H9 (cell line): Measurements from ENCODE around the gene SLK. TPM values are rescaled to one million over a fixed set of nuclear protein-coding genes. Genes with fewer than 3 reads are reported as not detected.

Experiments
- DNase-seq: peaks from one replicate; pipeline ENCODE4 v3.0.0-alpha.2; 2017
- H2AFZ ChIP-seq: one replicate; pipeline ENCODE4 v1.6.1; 2013; ENCODE audit warnings: mild to moderate bottlenecking, low read length, control low read depth, moderate library complexity
- H2AK5ac ChIP-seq: 2 replicates; pipeline ENCODE4 v1.6.1; 2013; ENCODE audit warnings: low read length, control low read depth, mixed read lengths; ENCODE audit not compliant: insufficient read length
- H2BK120ac ChIP-seq: one replicate; pipeline ENCODE4 v1.6.1; 2013; ENCODE audit warnings: low read depth, mild to moderate bottlenecking, low read length, control low read depth, inconsistent platforms; ENCODE audit not compliant: poor library complexity, severe bottlenecking
- H2BK12ac ChIP-seq: 2 replicates; pipeline ENCODE4 v1.6.1; 2013; ENCODE audit warnings: low read length, control low read depth, mixed read lengths, low read depth; ENCODE audit not compliant: insufficient read length
- H2BK15ac ChIP-seq: 2 replicates; pipeline ENCODE4 v1.6.1; 2013; ENCODE audit warnings: low read depth, low read length, control low read depth
- H2BK20ac ChIP-seq: one replicate; pipeline ENCODE4 v1.6.1; 2013; ENCODE audit warnings: low read depth, mild to moderate bottlenecking, low read length, control low read depth, inconsistent platforms; ENCODE audit not compliant: poor library complexity, severe bottlenecking
- H2BK5ac ChIP-seq: 2 replicates; pipeline ENCODE4 v1.6.1; 2013; ENCODE audit warnings: low read length, control low read depth, mixed read lengths; ENCODE audit not compliant: insufficient read length
- H3K14ac ChIP-seq: 2 replicates; pipeline ENCODE4 v1.6.1; 2013; ENCODE audit warnings: low read length, control low read depth; ENCODE audit not compliant: insufficient read depth
- H3K18ac ChIP-seq: 2 replicates; pipeline ENCODE4 v1.6.1; 2013; ENCODE audit warnings: low read depth, mild to moderate bottlenecking, mixed read lengths, low read length, control low read depth; ENCODE audit not compliant: insufficient read length
- H3K23ac ChIP-seq: 2 replicates; pipeline ENCODE4 v1.6.1; 2013; ENCODE audit warnings: low read length, control low read depth, mixed read lengths, low read depth; ENCODE audit not compliant: insufficient read length
- H3K23me2 ChIP-seq: 2 replicates; pipeline ENCODE4 v1.6.1; 2013; ENCODE audit warnings: low read depth, mild to moderate bottlenecking, mixed read lengths, low read length, control low read depth; ENCODE audit not compliant: insufficient read length, poor library complexity, severe bottlenecking
- H3K27ac ChIP-seq: 2 replicates; pipeline ENCODE4 v1.5.1; 2013; ENCODE audit warnings: low read length, control low read depth, mixed read lengths, low read depth; ENCODE audit not compliant: insufficient read length
- H3K27me3 ChIP-seq: 2 replicates; pipeline ENCODE4 v1.6.1; 2013; ENCODE audit warnings: low read length, control low read depth, inconsistent platforms; ENCODE audit not compliant: insufficient read depth
- H3K4ac ChIP-seq: 2 replicates; pipeline ENCODE4 v1.6.1; 2013; ENCODE audit warnings: low read depth, mild to moderate bottlenecking, control low read depth, inconsistent platforms, low read length, moderate library complexity
- H3K4me1 ChIP-seq: 2 replicates; pipeline ENCODE4 v1.6.1; 2013; ENCODE audit warnings: low read length, control low read depth, inconsistent platforms; ENCODE audit not compliant: insufficient read depth
- H3K4me2 ChIP-seq: 2 replicates; pipeline ENCODE4 v1.6.1; 2013; ENCODE audit warnings: low read length, control low read depth, mixed read lengths; ENCODE audit not compliant: insufficient read length, insufficient read depth
- H3K56ac ChIP-seq: 2 replicates; pipeline ENCODE4 v1.6.1; 2013; ENCODE audit warnings: low read depth, mild to moderate bottlenecking, mixed read lengths, low read length, control low read depth; ENCODE audit not compliant: insufficient read length
- H3K79me1 ChIP-seq: 2 replicates; pipeline ENCODE4 v1.6.1; 2013; ENCODE audit warnings: low read depth, mild to moderate bottlenecking, moderate library complexity, low read length, control low read depth, inconsistent platforms; ENCODE audit not compliant: insufficient read depth, poor library complexity, severe bottlenecking
- H3K79me2 ChIP-seq: 2 replicates; pipeline ENCODE4 v1.6.1; 2013; ENCODE audit warnings: low read length, control low read depth, inconsistent platforms; ENCODE audit not compliant: insufficient read depth
- H3K9ac ChIP-seq: 2 replicates; pipeline ENCODE4 v1.6.1; 2013; ENCODE audit warnings: low read length, control low read depth, mixed read lengths; ENCODE audit not compliant: insufficient read length; ENCODE audit errors: extremely low read depth
- H3K9me3 ChIP-seq: one replicate; pipeline ENCODE4 v1.6.1; 2013; ENCODE audit warnings: low read depth, low read length, inconsistent platforms; ENCODE audit not compliant: control insufficient read depth
- H3T11ph ChIP-seq: one replicate; pipeline ENCODE4 v1.6.1; 2013; ENCODE audit warnings: mild to moderate bottlenecking, low read length, control low read depth, inconsistent platforms
- H4K20me1 ChIP-seq: one replicate; pipeline ENCODE4 v1.6.1; 2013; ENCODE audit not compliant: control insufficient read depth, insufficient read length, insufficient read depth
- H4K5ac ChIP-seq: 2 replicates; pipeline ENCODE4 v1.6.1; 2013; ENCODE audit warnings: low read depth, mild to moderate bottlenecking, mixed read lengths, low read length, control low read depth; ENCODE audit not compliant: insufficient read length
- H4K8ac ChIP-seq: replicated peaks from 2 replicates; pipeline ENCODE4 v1.6.1; 2013; ENCODE audit warnings: low read length, control low read depth, mixed read lengths, low read depth; ENCODE audit not compliant: insufficient read length
- H4K91ac ChIP-seq: 2 replicates; pipeline ENCODE4 v1.6.1; 2013; ENCODE audit warnings: low read depth, mild to moderate bottlenecking, moderate library complexity, mixed read lengths, low read length, control low read depth; ENCODE audit not compliant: insufficient read length
- H3K27ac Mint-ChIP-seq, 3 experiments: 2 replicates in 2 of 3; 3 replicates in 1 of 3; pipeline ENCODE4 v1.8.0; 2020 to 2021; ENCODE audit warnings: mixed read lengths in 3 of 3, mild to moderate bottlenecking in 1 of 3, moderate library complexity in 1 of 3
- H3K27me3 Mint-ChIP-seq: 2 replicates; pipeline ENCODE4 v1.8.0; 2021; ENCODE audit warnings: low read depth, mild to moderate bottlenecking, moderate library complexity, mixed read lengths
- H3K36me3 Mint-ChIP-seq, 3 experiments: 2 replicates in 2 of 3; 3 replicates in 1 of 3; pipeline ENCODE4 v1.8.0; 2020 to 2021; ENCODE audit warnings: low read depth in 3 of 3, mixed read lengths in 3 of 3; ENCODE audit not compliant: insufficient read depth in 1 of 3
- H3K4me1 Mint-ChIP-seq, 2 experiments: 2 replicates each; pipeline ENCODE4 v1.8.0; 2020; ENCODE audit warnings: mixed read lengths in 2 of 2
- H3K4me3 Mint-ChIP-seq, 2 experiments: 2 replicates in 1 of 2; 3 replicates in 1 of 2; pipeline ENCODE4 v1.8.0; 2020 to 2021; ENCODE audit warnings: mild to moderate bottlenecking in 2 of 2, mixed read lengths in 2 of 2, moderate library complexity in 1 of 2
- H3K9me3 Mint-ChIP-seq, 2 experiments: 2 replicates in 1 of 2; 3 replicates in 1 of 2; pipeline ENCODE4 v1.8.0; 2020; ENCODE audit warnings: mild to moderate bottlenecking in 2 of 2, mixed read lengths in 2 of 2, moderate library complexity in 1 of 2
- CTCF ChIP-seq: fragments of 200-600 bp; sonication (generic); conservative IDR thresholded peaks from 3 replicates; pipeline ENCODE4 v1.8.0; 2021; ENCODE audit warnings: antibody characterized with exemption, mild to moderate bottlenecking
- WGBS: extraction: QIAGEN DNeasy Blood & Tissue Kit; methylation state at CpG from one replicate; pipeline ENCODE4 v1.1.7; 2013; ENCODE audit warnings: missing lambda C conversion rate, low lambda C conversion rate, mixed read lengths; ENCODE audit not compliant: insufficient read length; ENCODE audit errors: extremely low coverage; 5-methylcytosine and 5-hydroxymethylcytosine counted together
- total RNA-seq: library from RNA; stranded (reverse); gene quantifications from 2 replicates; pipeline ENCODE4 v1.2.1, GENCODE V29; 2021

SLK gene
- total RNA-seq, 1 experiment from 2014 or later: 21.0 TPM

GRCh38 chr10:103951942-103952341 is 15.0 kb upstream of the SLK start:
- DNase-seq: no peak
- Histone ChIP-seq H3K27me3 (no peaks in the 10 kb centered on the region), H3K23me2 (no peaks in the 10 kb centered on the region), H4K20me1 (no peaks in the 10 kb centered on the region), H3K18ac (no peak overlapping the region), H3T11ph (no peak overlapping the region), H3K4me1 (no peaks in the 10 kb centered on the region), H4K8ac (no peak overlapping the region), H2AFZ (no peak overlapping the region), H4K91ac (no peak overlapping the region), H3K56ac (no peak overlapping the region), H3K79me2 (no peaks in the 10 kb centered on the region), H3K9ac (no peak overlapping the region), H2BK15ac (no peak overlapping the region), H2BK5ac (no peak overlapping the region), H3K9me3 (no peaks in the 10 kb centered on the region), H3K79me1 (no peaks in the 10 kb centered on the region), H3K23ac (no peak overlapping the region), H2BK12ac (no peak overlapping the region), H3K14ac (no peak overlapping the region), H3K27ac (no peak overlapping the region), H2BK120ac (no peak overlapping the region), H2AK5ac (no peak overlapping the region), H3K4ac (no peak overlapping the region), H4K5ac (no peak overlapping the region), H3K4me2 (no peak overlapping the region), H2BK20ac (no peak overlapping the region)
- 0 out of 5 replicates have a peak, but pooled peaks cover 0 to 2% of the 10 kb centered on the region in 2 experiments for H3K9me3 Mint-ChIP-seq
- no peak overlapping the region for H3K27ac Mint-ChIP-seq
- no peak overlapping the region for H3K4me3 Mint-ChIP-seq
- H3K36me3 Mint-ChIP-seq: no peaks in the 10 kb centered on the region
- H3K27me3 Mint-ChIP-seq: no peaks in the 10 kb centered on the region; the same call in 1 of the 2 replicates
- peaks cover 3 to 6% of the 10 kb centered on the region in 2 experiments for H3K4me1 Mint-ChIP-seq
- no peak for TF ChIP-seq CTCF
- WGBS: no CpG with 5 or more reads among the region's 4 CpGs
